Measurements from ENCODE around the gene PHLDB1. TPM values are rescaled to one million over a fixed set of nuclear protein-coding genes. Genes with fewer than 3 reads are reported as not detected.

The PHLDB1 gene

DNA sequence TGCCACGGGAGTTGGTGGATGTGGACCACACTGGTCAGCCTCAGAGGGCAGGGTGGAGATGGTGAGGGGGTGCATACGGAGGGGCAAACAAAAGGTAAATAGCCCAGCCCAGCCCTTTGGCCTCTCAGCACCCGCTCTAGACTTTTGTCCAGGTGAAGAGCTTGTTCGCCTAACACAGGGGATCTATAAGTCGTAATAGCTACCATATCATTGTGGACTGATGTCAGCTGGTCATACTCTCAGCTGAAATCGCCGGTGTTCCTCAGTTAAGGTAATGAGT, 99.1 kb downstream of the PHLDB1 start:
- no peak overlapping the region for H2BK12ac ChIP-seq (ENCODE audit: low read length in 2 of 2)
- no peak overlapping the region for H4K8ac ChIP-seq (ENCODE audit: low read length)
- H2AFZ ChIP-seq (ENCODE audit: low read depth, low read length): no peak overlapping the region
- H3K27me3 ChIP-seq (ENCODE audit: control insufficient read depth in 1 of 2, insufficient read depth in 1 of 2, low read length in 2 of 2): peaks cover 15 to 21% of the 10 kb centered on the region in 2 experiments
- no peak overlapping the region for H3K4me3 ChIP-seq (ENCODE audit: insufficient read depth in 1 of 2, low read depth in 1 of 2, low read length in 2 of 2)
- H3K14ac ChIP-seq (ENCODE audit: low read length in 2 of 2): no peak overlapping the region
- H3K9ac ChIP-seq (ENCODE audit: low read length): no peak overlapping the region
- no peak for DNase-seq
- H3K4me2 ChIP-seq (ENCODE audit: low read length, poor library complexity, severe bottlenecking): no peak overlapping the region
- H3K9me3 ChIP-seq (ENCODE audit: control insufficient read depth, low read length): no peaks in the 10 kb centered on the region
- H4K91ac ChIP-seq (ENCODE audit: low read length): no peak overlapping the region
- H3K4me1 ChIP-seq (ENCODE audit: control insufficient read depth, insufficient read depth, low read depth, low read length): no peaks in the 10 kb centered on the region
- H3K79me1 ChIP-seq (replicated peaks; ENCODE audit: low read length, poor library complexity, severe bottlenecking): no peaks in the 10 kb centered on the region
- H3K18ac ChIP-seq (ENCODE audit: low read depth in 1 of 2, low read length in 2 of 2): no peak overlapping the region
- WGBS: 93% methylated on average over 7 of the region's 7 CpGs
- H2AK5ac ChIP-seq (ENCODE audit: low read length, severe bottlenecking): no peak overlapping the region
- H3K36me3 ChIP-seq (ENCODE audit: control insufficient read depth in 1 of 2, insufficient read depth in 2 of 2, low read depth in 1 of 2, low read length in 2 of 2): no peaks in the 10 kb centered on the region
- no peak overlapping the region for H3K23ac ChIP-seq (ENCODE audit: low read length in 2 of 2)
- no peak overlapping the region for H2BK5ac ChIP-seq (ENCODE audit: low read depth, low read length, poor library complexity, severe bottlenecking)
- no peak overlapping the region for H3K4ac ChIP-seq (ENCODE audit: low read depth in 1 of 2, low read length in 2 of 2)
- H3K27ac ChIP-seq (ENCODE audit: low read length, poor library complexity, severe bottlenecking): no peak overlapping the region
- H2BK120ac ChIP-seq (ENCODE audit: low read depth, low read length): no peak overlapping the region
- no peak overlapping the region for H2BK15ac ChIP-seq (ENCODE audit: low read depth, poor library complexity, severe bottlenecking)

Small RNA genes within 50 kb of the gene (small RNA-seq; reads per million reads assigned to genes)
- gene RNU6-1157P (ENCODE audit: low read depth): not detected
- gene RNU6-376P (ENCODE audit: low read depth): not detected

Measured in mesenchymal stem cell (in vitro differentiated cells and primary cell).